ENCODE results near the gene MICAL3. TPM values are rescaled to one million over a fixed set of nuclear protein-coding genes. Genes with fewer than 3 reads are reported as not detected.

MICAL3 gene
- total and polyA plus RNA-seq, 9 of the 15 experiments (the other 6 are each of a cell fraction or from before 2014, with no cell fraction given) = 0.53 to 32.1 (median 12.3) TPM

DNA sequence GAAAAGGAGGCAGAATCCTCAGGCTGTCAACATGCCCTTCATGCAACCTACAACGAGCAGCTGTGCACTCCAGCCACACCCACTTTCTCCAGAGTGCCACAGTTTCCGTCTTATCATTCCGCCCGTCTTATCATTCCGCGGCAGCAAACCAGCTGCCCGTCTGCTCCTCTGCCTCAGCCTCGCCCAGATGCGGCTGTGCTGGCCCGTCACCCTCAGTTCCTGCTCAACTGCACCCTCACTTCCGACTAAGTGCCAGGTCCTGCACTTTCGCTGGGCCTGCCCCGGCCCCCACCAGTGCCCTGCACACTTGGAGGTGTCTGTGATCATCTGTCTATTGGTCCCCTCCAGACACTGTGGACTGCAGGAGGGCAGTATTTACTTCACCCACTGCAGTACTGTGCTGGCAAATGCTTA lies 43.7 kb downstream of the MICAL3 start (continued):
- no peak for TF ChIP-seq GTF3C2 (IDR thresholded peaks at IDR 0.05; ENCODE audit: borderline replicate concordance, extremely low read depth, insufficient read length)
- TF ChIP-seq, protein P1, sequence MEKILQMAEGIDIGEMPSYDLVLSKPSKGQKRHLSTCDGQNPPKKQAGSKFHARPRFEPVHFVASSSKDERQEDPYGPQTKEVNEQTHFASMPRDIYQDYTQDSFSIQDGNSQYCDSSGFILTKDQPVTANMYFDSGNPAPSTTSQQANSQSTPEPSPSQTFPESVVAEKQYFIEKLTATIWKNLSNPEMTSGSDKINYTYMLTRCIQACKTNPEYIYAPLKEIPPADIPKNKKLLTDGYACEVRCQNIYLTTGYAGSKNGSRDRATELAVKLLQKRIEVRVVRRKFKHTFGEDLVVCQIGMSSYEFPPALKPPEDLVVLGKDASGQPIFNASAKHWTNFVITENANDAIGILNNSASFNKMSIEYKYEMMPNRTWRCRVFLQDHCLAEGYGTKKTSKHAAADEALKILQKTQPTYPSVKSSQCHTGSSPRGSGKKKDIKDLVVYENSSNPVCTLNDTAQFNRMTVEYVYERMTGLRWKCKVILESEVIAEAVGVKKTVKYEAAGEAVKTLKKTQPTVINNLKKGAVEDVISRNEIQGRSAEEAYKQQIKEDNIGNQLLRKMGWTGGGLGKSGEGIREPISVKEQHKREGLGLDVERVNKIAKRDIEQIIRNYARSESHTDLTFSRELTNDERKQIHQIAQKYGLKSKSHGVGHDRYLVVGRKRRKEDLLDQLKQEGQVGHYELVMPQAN (IDR thresholded peaks at IDR 0.05; ENCODE audit: borderline replicate concordance) = peak; percentile 96
- TF ChIP-seq E2F4 (CRISPR knock-in tag; IDR thresholded peaks at IDR 0.05; ENCODE audit: low read depth) = no peak
- TF ChIP-seq ZFP1 (CRISPR knock-in tag; IDR thresholded peaks at IDR 0.05) = no peak
- TF ChIP-seq MTA2 (IDR thresholded peaks at IDR 0.05; ENCODE audit: low read depth) = peak; percentile 98
- peak; percentile 91 for TF ChIP-seq MBD2 (IDR thresholded peaks at IDR 0.05; ENCODE audit: borderline replicate concordance, low read depth)
- TF ChIP-seq GTF2B (IDR thresholded peaks at IDR 0.05; ENCODE audit: extremely low read depth, insufficient read length) = no peak
- no peak for TF ChIP-seq GTF2A2 (tag; IDR thresholded peaks at IDR 0.05)
- TF ChIP-seq, protein P2, sequence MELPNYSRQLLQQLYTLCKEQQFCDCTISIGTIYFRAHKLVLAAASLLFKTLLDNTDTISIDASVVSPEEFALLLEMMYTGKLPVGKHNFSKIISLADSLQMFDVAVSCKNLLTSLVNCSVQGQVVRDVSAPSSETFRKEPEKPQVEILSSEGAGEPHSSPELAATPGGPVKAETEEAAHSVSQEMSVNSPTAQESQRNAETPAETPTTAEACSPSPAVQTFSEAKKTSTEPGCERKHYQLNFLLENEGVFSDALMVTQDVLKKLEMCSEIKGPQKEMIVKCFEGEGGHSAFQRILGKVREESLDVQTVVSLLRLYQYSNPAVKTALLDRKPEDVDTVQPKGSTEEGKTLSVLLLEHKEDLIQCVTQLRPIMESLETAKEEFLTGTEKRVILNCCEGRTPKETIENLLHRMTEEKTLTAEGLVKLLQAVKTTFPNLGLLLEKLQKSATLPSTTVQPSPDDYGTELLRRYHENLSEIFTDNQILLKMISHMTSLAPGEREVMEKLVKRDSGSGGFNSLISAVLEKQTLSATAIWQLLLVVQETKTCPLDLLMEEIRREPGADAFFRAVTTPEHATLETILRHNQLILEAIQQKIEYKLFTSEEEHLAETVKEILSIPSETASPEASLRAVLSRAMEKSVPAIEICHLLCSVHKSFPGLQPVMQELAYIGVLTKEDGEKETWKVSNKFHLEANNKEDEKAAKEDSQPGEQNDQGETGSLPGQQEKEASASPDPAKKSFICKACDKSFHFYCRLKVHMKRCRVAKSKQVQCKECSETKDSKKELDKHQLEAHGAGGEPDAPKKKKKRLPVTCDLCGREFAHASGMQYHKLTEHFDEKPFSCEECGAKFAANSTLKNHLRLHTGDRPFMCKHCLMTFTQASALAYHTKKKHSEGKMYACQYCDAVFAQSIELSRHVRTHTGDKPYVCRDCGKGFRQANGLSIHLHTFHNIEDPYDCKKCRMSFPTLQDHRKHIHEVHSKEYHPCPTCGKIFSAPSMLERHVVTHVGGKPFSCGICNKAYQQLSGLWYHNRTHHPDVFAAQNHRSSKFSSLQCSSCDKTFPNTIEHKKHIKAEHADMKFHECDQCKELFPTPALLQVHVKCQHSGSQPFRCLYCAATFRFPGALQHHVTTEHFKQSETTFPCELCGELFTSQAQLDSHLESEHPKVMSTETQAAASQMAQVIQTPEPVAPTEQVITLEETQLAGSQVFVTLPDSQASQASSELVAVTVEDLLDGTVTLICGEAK (IDR thresholded peaks at IDR 0.05) = peak; percentile 76
- TF ChIP-seq, protein P2 (CRISPR knock-in tag; IDR thresholded peaks at IDR 0.05) = no peak
- TF ChIP-seq SREBF2 (CRISPR knock-in tag; IDR thresholded peaks at IDR 0.05) = no peak
- TF ChIP-seq POLR2H (tag; IDR thresholded peaks at IDR 0.05; ENCODE audit: low read depth) = no peak

Measured in K562 (cell line).